ENCODE data around the gene ADM5.

Gene ADM5

GRCh38 chr19:49651820-49652550, 37.4 kb upstream of the ADM5 start:
- no peaks in the 10 kb centered on the region for H3K4me1 ChIP-seq (ENCODE audit: control insufficient read depth, insufficient read depth, low read length, poor library complexity, severe bottlenecking)
- WGBS, 2 experiments (ENCODE audit: insufficient coverage in 2 of 2): 97 to 99% methylated on average over 31 to 105 of the region's 110 CpGs
- H3K27ac ChIP-seq (ENCODE audit: low read depth, low read length, severe bottlenecking): no peak overlapping the region
- H3K4me3 ChIP-seq (ENCODE audit: extremely low read depth, insufficient read depth, low read length, poor library complexity, severe bottlenecking): no peak overlapping the region
- H3K36me3 ChIP-seq (ENCODE audit: control insufficient read depth, insufficient read depth, low read length): peaks cover 87% of the 10 kb centered on the region
- H3K9me3 ChIP-seq (ENCODE audit: control insufficient read depth, low read length): no peaks in the 10 kb centered on the region

GRCh38 chr19:49652551-49653465, 36.6 kb upstream of the ADM5 start:
- Histone ChIP-seq H3K27ac (ENCODE audit: low read depth, low read length, severe bottlenecking) (no peak overlapping the region), H3K9me3 (ENCODE audit: control insufficient read depth, low read length) (no peaks in the 10 kb centered on the region), H3K4me1 (ENCODE audit: control insufficient read depth, insufficient read depth, low read length, poor library complexity, severe bottlenecking) (no peaks in the 10 kb centered on the region), H3K4me3 (ENCODE audit: extremely low read depth, insufficient read depth, low read length, poor library complexity, severe bottlenecking) (no peak overlapping the region), H3K36me3 (ENCODE audit: control insufficient read depth, insufficient read depth, low read length) (peaks cover 85% of the 10 kb centered on the region)
- WGBS, 2 experiments (ENCODE audit: insufficient coverage in 2 of 2): 96 to 98% methylated on average over 43 to 56 of the region's 58 CpGs

GRCh38 chr19:49653466-49653806, 36.0 kb upstream of the ADM5 start:
- Histone ChIP-seq H3K27ac (ENCODE audit: low read depth, low read length, severe bottlenecking) (no peak overlapping the region), H3K9me3 (ENCODE audit: control insufficient read depth, low read length) (no peaks in the 10 kb centered on the region), H3K36me3 (ENCODE audit: control insufficient read depth, insufficient read depth, low read length) (peaks cover 84% of the 10 kb centered on the region), H3K4me1 (ENCODE audit: control insufficient read depth, insufficient read depth, low read length, poor library complexity, severe bottlenecking) (no peaks in the 10 kb centered on the region), H3K4me3 (ENCODE audit: extremely low read depth, insufficient read depth, low read length, poor library complexity, severe bottlenecking) (no peak overlapping the region)
- 98 to 99% methylated on average over 9 to 13 of the region's 13 CpGs for WGBS, 2 experiments (ENCODE audit: insufficient coverage in 2 of 2)

- Histone ChIP-seq H3K27ac (ENCODE audit: low read depth, low read length, severe bottlenecking) (no peak overlapping the region), H3K4me3 (ENCODE audit: extremely low read depth, insufficient read depth, low read length, poor library complexity, severe bottlenecking) (no peak overlapping the region), H3K9me3 (ENCODE audit: control insufficient read depth, low read length) (peaks cover 3% of the 10 kb centered on the region), H3K4me1 (ENCODE audit: control insufficient read depth, insufficient read depth, low read length, poor library complexity, severe bottlenecking) (no peaks in the 10 kb centered on the region), H3K36me3 (ENCODE audit: control insufficient read depth, insufficient read depth, low read length) (peaks cover 85% of the 10 kb centered on the region)
- WGBS, 2 experiments (ENCODE audit: insufficient coverage in 2 of 2): 95 to 100% methylated on average over 5 to 10 of the region's 10 CpGs
These were observed 34.8 kb upstream of the ADM5 start for GRCh38 chr19:49654581-49654980.

GRCh38 chr19:49655570-49656455, 33.6 kb upstream of the ADM5 start:
- Histone ChIP-seq H3K36me3 (ENCODE audit: control insufficient read depth, insufficient read depth, low read length) (peaks cover 86% of the 10 kb centered on the region), H3K9me3 (ENCODE audit: control insufficient read depth, low read length) (peaks cover 7% of the 10 kb centered on the region), H3K4me1 (ENCODE audit: control insufficient read depth, insufficient read depth, low read length, poor library complexity, severe bottlenecking) (no peaks in the 10 kb centered on the region), H3K4me3 (ENCODE audit: extremely low read depth, insufficient read depth, low read length, poor library complexity, severe bottlenecking) (no peak overlapping the region), H3K27ac (ENCODE audit: low read depth, low read length, severe bottlenecking) (no peak overlapping the region)
- 92 to 93% methylated on average over 20 to 23 of the region's 23 CpGs for whole genome bisulfite sequencing, 2 experiments (ENCODE audit: insufficient coverage in 2 of 2)

- no peak overlapping the region for H3K27ac ChIP-seq (ENCODE audit: low read depth, low read length, severe bottlenecking)
- no peaks in the 10 kb centered on the region for H3K4me1 ChIP-seq (ENCODE audit: control insufficient read depth, insufficient read depth, low read length, poor library complexity, severe bottlenecking)
- WGBS, 2 experiments (ENCODE audit: insufficient coverage in 2 of 2): 84 to 87% methylated on average over 17 of the region's 17 CpGs
- peaks cover 7% of the 10 kb centered on the region for H3K9me3 ChIP-seq (ENCODE audit: control insufficient read depth, low read length)
- no peak overlapping the region for H3K4me3 ChIP-seq (ENCODE audit: extremely low read depth, insufficient read depth, low read length, poor library complexity, severe bottlenecking)
- peaks cover 87% of the 10 kb centered on the region for H3K36me3 ChIP-seq (ENCODE audit: control insufficient read depth, insufficient read depth, low read length)
These were observed 32.8 kb upstream of the ADM5 start for GRCh38 chr19:49656456-49657109.

GRCh38 chr19:49657493-49658138, 31.8 kb upstream of the ADM5 start:
- Histone ChIP-seq H3K27ac (ENCODE audit: low read depth, low read length, severe bottlenecking) (no peak overlapping the region), H3K4me3 (ENCODE audit: extremely low read depth, insufficient read depth, low read length, poor library complexity, severe bottlenecking) (no peak overlapping the region), H3K4me1 (ENCODE audit: control insufficient read depth, insufficient read depth, low read length, poor library complexity, severe bottlenecking) (no peaks in the 10 kb centered on the region), H3K36me3 (ENCODE audit: control insufficient read depth, insufficient read depth, low read length) (peaks cover 93% of the 10 kb centered on the region), H3K9me3 (ENCODE audit: control insufficient read depth, low read length) (peaks cover 7% of the 10 kb centered on the region)
- WGBS, 2 experiments (ENCODE audit: insufficient coverage in 2 of 2): 94 to 95% methylated on average over 15 to 19 of the region's 22 CpGs

GRCh38 chr19:49658139-49658517, 31.3 kb upstream of the ADM5 start:
- Histone ChIP-seq H3K4me3 (ENCODE audit: extremely low read depth, insufficient read depth, low read length, poor library complexity, severe bottlenecking) (no peak overlapping the region), H3K36me3 (ENCODE audit: control insufficient read depth, insufficient read depth, low read length) (peaks cover 94% of the 10 kb centered on the region), H3K4me1 (ENCODE audit: control insufficient read depth, insufficient read depth, low read length, poor library complexity, severe bottlenecking) (no peaks in the 10 kb centered on the region), H3K27ac (ENCODE audit: low read depth, low read length, severe bottlenecking) (no peak overlapping the region), H3K9me3 (ENCODE audit: control insufficient read depth, low read length) (peaks cover 7% of the 10 kb centered on the region)
- WGBS, 2 experiments (ENCODE audit: insufficient coverage in 2 of 2): 97 to 98% methylated on average over 10 to 12 of the region's 15 CpGs

- peaks cover 7% of the 10 kb centered on the region for H3K9me3 ChIP-seq (ENCODE audit: control insufficient read depth, low read length)
- H3K4me1 ChIP-seq (ENCODE audit: control insufficient read depth, insufficient read depth, low read length, poor library complexity, severe bottlenecking): peaks cover under 1% of the 10 kb centered on the region
- H3K36me3 ChIP-seq (ENCODE audit: control insufficient read depth, insufficient read depth, low read length): peaks cover 88% of the 10 kb centered on the region
- H3K27ac ChIP-seq (ENCODE audit: low read depth, low read length, severe bottlenecking): no peak overlapping the region
- H3K4me3 ChIP-seq (ENCODE audit: extremely low read depth, insufficient read depth, low read length, poor library complexity, severe bottlenecking): no peak overlapping the region
- 96 to 97% methylated on average over 10 to 12 of the region's 12 CpGs for WGBS, 2 experiments (ENCODE audit: insufficient coverage in 2 of 2)
These were observed 30.6 kb upstream of the ADM5 start for GRCh38 chr19:49658566-49659442.
